Non-pigmented ciliary epithelial cell (primary cell): Measurements from ENCODE around the gene ATRIP.

Source experiments
- DNase-seq: peaks from one replicate; pipeline ENCODE4 v3.0.0-alpha.2; 2010; ENCODE audit warnings: low read depth

ATRIP gene

DNA sequence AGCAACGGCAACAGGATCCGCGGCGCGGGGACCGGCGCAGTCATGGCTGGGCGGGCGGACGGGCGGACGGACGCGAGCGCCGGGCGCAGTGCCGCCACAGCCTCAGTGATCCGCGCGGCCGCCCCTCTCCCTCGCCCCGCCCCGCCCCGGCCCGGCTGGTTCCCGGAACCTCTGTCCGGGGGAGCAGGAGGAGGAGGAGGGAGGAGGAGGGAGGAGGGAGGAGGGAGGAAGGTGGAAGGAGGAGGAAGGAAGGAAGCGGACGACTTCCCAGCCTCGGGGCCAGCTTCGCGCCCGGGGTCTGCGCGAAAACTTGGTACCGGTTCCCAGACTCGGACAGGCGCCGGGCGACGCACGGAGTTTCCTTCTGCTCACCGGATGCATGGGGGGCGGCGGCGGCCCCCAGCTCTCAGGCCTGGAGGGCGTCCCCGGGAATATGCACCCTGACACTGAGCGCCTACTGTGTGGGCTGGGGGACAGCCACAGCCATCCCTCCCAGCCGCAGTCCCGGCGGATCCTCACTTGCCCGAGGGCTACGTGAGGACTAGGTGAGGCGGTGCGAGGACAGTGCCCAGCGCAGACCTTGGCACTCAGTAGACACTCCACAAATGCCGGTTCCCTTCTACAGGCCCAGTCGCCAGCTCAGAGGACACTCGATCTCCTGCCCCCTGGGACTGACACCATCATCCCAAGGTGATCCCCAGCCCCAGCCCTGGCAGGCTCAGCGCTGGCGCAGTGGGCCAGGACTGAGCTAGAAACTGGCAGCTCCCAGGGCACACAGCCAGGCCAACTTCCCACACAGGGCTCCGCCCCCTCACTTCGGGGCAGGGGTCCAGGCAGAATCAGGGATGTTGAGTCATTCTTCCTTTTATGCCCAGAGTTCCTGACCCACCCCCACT is 57.8 kb downstream of the ATRIP start, which contains the start of gene SHISA5:
SHISA5 (minus strand) TSS at position 124 of the 896 bp plus-strand sequence; CDS start at position 44, 80 bp downstream.
- DNase-seq: no peak

DNA sequence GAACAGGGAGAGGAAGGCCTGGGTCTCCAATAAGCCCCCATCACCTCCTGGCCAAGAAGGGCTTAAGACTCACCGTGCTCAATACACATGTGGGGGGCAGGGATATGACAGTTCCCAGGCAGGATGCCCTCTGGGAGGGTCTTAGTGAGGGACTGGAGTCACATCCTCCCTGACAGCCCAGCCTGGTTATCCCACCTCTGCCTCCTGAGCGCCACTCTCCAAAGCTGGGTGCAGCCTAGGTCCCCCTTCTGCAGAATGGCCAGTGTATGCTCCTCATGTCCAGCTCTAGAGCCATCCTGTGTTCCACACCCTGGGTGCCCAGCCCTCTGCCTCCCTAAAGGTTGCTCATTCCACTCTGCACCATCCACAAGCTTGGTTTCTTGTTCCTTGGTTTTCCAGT is 58.6 kb downstream of the ATRIP start:
- DNase-seq: no peak

DNA sequence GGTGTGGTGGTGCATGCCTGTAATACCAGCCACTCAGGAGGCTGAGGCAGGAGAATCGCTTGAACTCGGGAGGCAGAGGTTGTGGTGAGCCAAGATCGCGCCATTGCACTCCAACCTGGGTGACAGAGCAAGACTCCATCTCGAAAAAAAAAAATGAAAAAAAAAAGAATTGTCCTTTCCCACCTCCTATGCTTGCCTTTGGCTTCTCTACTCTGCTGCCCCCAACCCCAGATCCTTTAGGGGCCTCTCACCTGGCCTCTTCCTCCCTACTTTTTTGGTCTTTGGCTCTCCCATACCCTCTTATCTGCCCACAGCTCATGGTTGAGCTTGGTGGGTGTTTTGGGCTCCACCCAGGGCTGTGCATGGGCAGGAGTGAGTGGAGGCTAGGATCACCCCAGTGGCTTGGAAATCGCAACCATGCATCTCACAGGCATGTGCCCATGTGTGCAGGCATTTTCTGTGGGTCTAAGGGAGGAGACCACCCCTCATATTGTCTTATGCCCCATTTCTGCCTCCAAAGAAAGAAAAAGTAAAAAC is 59.5 kb downstream of the ATRIP start:
- DNase-seq: no peak

DNA sequence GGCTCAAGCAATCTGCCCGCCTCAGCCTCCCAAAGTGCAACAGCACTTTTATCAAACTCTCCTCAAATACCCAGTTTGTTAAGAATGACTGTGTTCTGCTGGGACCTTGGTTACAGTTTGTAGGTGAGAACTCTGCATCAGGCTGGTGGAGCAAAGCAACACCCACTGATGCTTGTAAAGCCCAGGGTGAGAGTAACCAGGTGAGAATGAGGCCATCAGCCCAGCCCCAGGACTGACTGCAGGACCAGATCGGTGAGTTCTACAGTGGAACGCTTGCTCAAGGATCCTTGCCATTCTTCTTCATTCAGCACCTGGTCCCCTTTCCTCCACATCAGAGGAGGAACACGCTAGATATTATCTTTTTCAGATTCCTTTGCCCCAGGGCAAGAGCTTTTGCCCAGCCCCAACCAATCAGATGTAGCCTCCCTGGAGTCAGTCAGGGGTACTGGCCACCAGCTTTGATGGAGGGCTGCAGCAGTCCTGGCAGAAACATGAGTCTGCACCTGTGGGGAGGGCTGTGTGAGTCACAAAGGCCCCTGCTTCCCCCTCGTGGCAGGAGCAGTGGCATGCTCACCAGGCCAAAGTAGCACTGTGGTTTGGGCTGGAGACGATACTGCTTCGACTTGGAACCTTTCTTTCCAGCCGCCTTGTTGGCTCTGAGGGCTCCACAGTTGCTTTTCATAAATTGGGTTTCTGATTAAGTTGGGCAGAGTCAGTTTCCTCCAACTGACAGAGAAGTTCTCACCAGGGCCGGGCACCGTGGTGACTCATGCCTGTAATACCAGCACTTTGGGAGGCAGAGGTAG is 60.9 kb downstream of the ATRIP start:
- DNase-seq: no peak

DNA sequence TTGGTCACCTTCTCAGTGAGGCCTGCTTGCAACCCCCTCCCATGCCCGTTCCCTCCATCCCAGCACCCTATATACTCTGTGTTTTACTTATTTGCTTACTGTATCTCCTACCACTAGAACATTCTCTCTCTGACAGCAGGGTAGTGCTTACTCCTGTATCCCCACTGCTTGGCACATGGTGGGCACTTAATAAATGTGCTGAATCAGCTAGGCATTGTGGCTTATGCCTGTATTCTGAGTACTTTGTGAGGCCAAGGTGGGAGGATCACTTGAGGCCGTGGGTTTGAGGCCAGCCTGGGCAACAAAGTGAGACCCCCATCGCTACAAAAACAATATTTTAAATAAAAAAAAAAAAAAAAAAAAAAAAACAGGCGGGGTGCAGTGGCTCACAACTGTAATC is 65.0 kb downstream of the ATRIP start:
- DNase-seq: no peak

DNA sequence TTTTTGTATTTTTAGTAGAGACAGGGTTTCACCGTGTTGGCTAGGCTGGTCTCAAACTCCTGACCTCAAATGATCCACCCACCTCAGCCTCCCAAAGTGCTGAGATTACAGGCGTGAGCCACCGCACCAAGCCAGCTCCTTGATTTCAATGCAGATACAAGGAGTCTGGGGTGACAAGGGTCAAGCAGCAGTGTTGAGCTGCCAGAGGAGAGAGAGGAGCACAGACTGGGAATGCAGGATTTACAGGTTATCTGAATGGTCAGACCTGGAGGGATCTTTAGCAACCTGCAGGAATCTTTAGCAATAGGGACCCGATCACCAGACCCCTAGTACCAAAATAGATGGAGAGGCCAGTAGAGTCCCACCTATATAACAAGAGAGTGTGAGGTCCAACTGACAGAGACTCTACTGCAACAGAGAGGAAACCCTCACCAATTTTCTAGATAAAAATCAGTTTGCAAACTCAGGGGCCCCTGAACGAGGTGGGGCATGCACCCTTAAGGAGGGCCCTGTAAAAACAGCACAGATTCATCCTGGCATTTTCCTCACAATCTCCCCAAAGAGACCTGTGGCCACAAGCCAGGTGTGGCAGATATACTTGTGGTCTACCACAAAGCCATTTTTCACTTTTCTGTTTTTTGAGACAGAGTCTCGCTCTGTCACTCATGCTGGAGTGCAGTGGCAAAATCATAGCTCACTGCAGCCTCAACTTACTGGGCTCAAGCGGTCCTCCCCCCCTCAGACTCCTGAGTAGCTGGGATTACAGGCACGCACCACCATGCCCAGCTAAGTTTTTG is 68.1 kb downstream of the ATRIP start:
- no peak for DNase-seq
